ENCODE measurements around the gene HOXD9.

DNA sequence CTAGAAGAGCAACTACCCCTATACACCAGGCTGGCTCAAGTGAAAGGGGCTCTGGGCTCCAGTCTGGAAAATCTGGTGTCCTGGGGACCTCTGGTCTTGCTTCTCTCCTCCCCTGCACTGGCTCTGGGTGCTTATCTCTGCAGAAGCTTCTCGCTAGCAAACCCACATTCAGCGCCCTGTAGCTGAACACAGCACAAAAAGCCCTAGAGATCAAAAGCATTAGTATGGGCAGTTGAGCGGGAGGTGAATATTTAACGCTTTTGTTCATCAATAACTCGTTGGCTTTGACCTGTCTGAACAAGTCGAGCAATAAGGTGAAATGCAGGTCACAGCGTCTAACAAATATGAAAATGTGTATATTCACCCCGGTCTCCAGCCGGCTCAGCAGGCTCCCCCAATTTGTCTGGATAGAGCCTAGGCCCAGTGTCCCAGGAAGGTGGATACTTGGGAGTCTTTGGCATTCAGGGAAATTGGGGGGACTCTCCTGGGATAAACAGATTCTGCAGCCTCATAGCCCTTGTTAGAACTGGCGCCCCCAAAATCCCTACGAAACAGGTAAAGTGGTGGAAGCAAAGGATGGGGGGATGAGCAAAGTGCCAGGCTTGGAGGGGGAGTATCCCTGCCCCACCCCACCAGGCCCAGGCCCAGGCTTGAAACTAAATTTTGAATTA is 26.4 kb downstream of the HOXD9 start:
- TF ChIP-seq, protein P1, sequence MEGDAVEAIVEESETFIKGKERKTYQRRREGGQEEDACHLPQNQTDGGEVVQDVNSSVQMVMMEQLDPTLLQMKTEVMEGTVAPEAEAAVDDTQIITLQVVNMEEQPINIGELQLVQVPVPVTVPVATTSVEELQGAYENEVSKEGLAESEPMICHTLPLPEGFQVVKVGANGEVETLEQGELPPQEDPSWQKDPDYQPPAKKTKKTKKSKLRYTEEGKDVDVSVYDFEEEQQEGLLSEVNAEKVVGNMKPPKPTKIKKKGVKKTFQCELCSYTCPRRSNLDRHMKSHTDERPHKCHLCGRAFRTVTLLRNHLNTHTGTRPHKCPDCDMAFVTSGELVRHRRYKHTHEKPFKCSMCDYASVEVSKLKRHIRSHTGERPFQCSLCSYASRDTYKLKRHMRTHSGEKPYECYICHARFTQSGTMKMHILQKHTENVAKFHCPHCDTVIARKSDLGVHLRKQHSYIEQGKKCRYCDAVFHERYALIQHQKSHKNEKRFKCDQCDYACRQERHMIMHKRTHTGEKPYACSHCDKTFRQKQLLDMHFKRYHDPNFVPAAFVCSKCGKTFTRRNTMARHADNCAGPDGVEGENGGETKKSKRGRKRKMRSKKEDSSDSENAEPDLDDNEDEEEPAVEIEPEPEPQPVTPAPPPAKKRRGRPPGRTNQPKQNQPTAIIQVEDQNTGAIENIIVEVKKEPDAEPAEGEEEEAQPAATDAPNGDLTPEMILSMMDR (IDR thresholded peaks at IDR 0.05), result no peak
- TF ChIP-seq POLR2A (IDR thresholded peaks at IDR 0.05), result no peak
